MM.1S (cell line): ENCODE measurements around the gene NEGR1.

Source experiments
- DNase-seq: peaks from one replicate; pipeline ENCODE4 v3.0.0-alpha.2; 2015
- H2AFZ ChIP-seq: fragments of 300-600 bp; sonication (generic); 2 replicates; pipeline ENCODE4 v1.6.0; 2016; ENCODE audit warnings: antibody characterized with exemption, low read length
- H3F3A ChIP-seq: fragments of 300-600 bp; sonication (generic); 2 replicates; pipeline ENCODE4 v1.6.1; 2016; ENCODE audit warnings: mild to moderate bottlenecking, antibody characterized with exemption, low read length, moderate library complexity, mixed read lengths; ENCODE audit not compliant: insufficient read depth
- H3K27ac ChIP-seq: fragments of 300-600 bp; sonication (generic); 2 replicates; pipeline ENCODE4 v1.5.1; 2016; ENCODE audit warnings: mild to moderate bottlenecking, low read length
- H3K27me3 ChIP-seq: fragments of 300-600 bp; sonication (generic); replicated peaks from 2 replicates; pipeline ENCODE4 v1.6.0; 2016; ENCODE audit warnings: low read length; ENCODE audit not compliant: insufficient read depth
- H3K36me3 ChIP-seq: fragments of 300-600 bp; sonication (generic); replicated peaks from 2 replicates; pipeline ENCODE4 v1.6.1; 2016; ENCODE audit warnings: mild to moderate bottlenecking, low read length, mixed read lengths; ENCODE audit not compliant: insufficient read depth
- H3K4me1 ChIP-seq: fragments of 300-600 bp; sonication (generic); 2 replicates; pipeline ENCODE4 v1.6.1; 2016; ENCODE audit warnings: low read length, mixed read lengths
- H3K4me2 ChIP-seq: fragments of 300-600 bp; sonication (generic); 2 replicates; pipeline ENCODE4 v1.6.0; 2016; ENCODE audit warnings: low read depth, low read length
- H3K4me3 ChIP-seq: fragments of 300-600 bp; sonication (generic); 2 replicates; pipeline ENCODE4 v1.5.1; 2016; ENCODE audit warnings: low read length, mixed read lengths
- H3K79me2 ChIP-seq: fragments of 300-600 bp; sonication (generic); 2 replicates; pipeline ENCODE4 v1.6.1; 2016; ENCODE audit warnings: mixed run types, low read length, mixed read lengths
- H3K9ac ChIP-seq: fragments of 300-600 bp; sonication (generic); 2 replicates; pipeline ENCODE4 v1.6.1; 2016; ENCODE audit warnings: low read length, mixed read lengths
- H3K9me2 ChIP-seq: fragments of 300-600 bp; sonication (generic); replicated peaks from 2 replicates; pipeline ENCODE4 v1.6.1; 2016; ENCODE audit warnings: mild to moderate bottlenecking, low read length, mixed read lengths; ENCODE audit not compliant: insufficient read depth
- H3K9me3 ChIP-seq: fragments of 300-600 bp; sonication (generic); replicated peaks from 2 replicates; pipeline ENCODE4 v1.6.1; 2016; ENCODE audit warnings: mild to moderate bottlenecking, low read length, mixed read lengths; ENCODE audit not compliant: insufficient read depth
- H4K20me1 ChIP-seq: fragments of 300-600 bp; sonication (generic); 2 replicates; pipeline ENCODE4 v1.6.1; 2016; ENCODE audit warnings: mild to moderate bottlenecking, low read length, moderate library complexity, mixed read lengths; ENCODE audit not compliant: insufficient read depth
- CTCF ChIP-seq: fragments of 300-600 bp; sonication (generic); IDR thresholded peaks from 2 replicates; pipeline ENCODE4 v1.5.1; 2016; ENCODE audit warnings: antibody characterized with exemption, low read length, mixed read lengths
- EZH2 ChIP-seq: fragments of 300-600 bp; sonication (generic); optimal IDR thresholded peaks from 2 replicates; pipeline ENCODE3; 2017; ENCODE audit warnings: low read depth, mild to moderate bottlenecking, antibody characterized with exemption, low read length, mixed read lengths
- EZH2phosphoT487 ChIP-seq: fragments of 300-600 bp; sonication (generic); IDR thresholded peaks from 2 replicates; pipeline ENCODE4 v1.6.1; 2018; ENCODE audit warnings: antibody characterized with exemption, low read length

NEGR1 gene

GRCh38 chr1:71582673-71583072 is 699.7 kb downstream of the NEGR1 start:
- Histone ChIP-seq H3K4me2 (no peak overlapping the region), H3K27me3 (no peaks in the 10 kb centered on the region), H3F3A (no peaks in the 10 kb centered on the region), H3K9me2 (no peaks in the 10 kb centered on the region), H3K27ac (no peak overlapping the region), H3K9me3 (no peaks in the 10 kb centered on the region), H3K4me3 (no peak overlapping the region), H3K36me3 (no peaks in the 10 kb centered on the region), H3K9ac (no peak overlapping the region), H2AFZ (no peak overlapping the region), H3K4me1 (peaks cover 12% of the 10 kb centered on the region), H4K20me1 (no peaks in the 10 kb centered on the region), H3K79me2 (no peaks in the 10 kb centered on the region)
- no peak for TF ChIP-seq CTCF
- TF ChIP-seq EZH2: no peak
- TF ChIP-seq EZH2phosphoT487: no peak
- DNase-seq: no peak

- TF ChIP-seq CTCF: no peak
- no peak for TF ChIP-seq EZH2
- TF ChIP-seq EZH2phosphoT487: no peak
Measured at GRCh38 chr1:71577451-71578131, 704.7 kb downstream of the NEGR1 start.

GRCh38 chr1:71572038-71572437 is 710.3 kb downstream of the NEGR1 start:
- no peaks in the 10 kb centered on the region for H3K36me3 ChIP-seq
- H3K27me3 ChIP-seq: no peaks in the 10 kb centered on the region
- H3K27ac ChIP-seq: no peak overlapping the region
- no peak overlapping the region for H3K4me2 ChIP-seq
- no peak overlapping the region for H3K4me3 ChIP-seq
- TF ChIP-seq EZH2phosphoT487 (no peak), EZH2 (no peak), CTCF (no peak)
- no peaks in the 10 kb centered on the region for H3F3A ChIP-seq
- no peak overlapping the region for H3K9ac ChIP-seq
- H3K9me3 ChIP-seq: no peaks in the 10 kb centered on the region
- H3K9me2 ChIP-seq: no peaks in the 10 kb centered on the region
- no peaks in the 10 kb centered on the region for H3K4me1 ChIP-seq
- H2AFZ ChIP-seq: no peak overlapping the region
- no peaks in the 10 kb centered on the region for H3K79me2 ChIP-seq
- H4K20me1 ChIP-seq: no peaks in the 10 kb centered on the region
- no peak for DNase-seq

More at GRCh38 chr1:71577451-71578131, 704.7 kb downstream of the NEGR1 start:
- Histone ChIP-seq H2AFZ (no peak overlapping the region), H3K79me2 (no peaks in the 10 kb centered on the region), H3K9me3 (no peaks in the 10 kb centered on the region), H4K20me1 (no peaks in the 10 kb centered on the region), H3K9ac (no peak overlapping the region), H3K4me1 (no peaks in the 10 kb centered on the region), H3K27me3 (no peaks in the 10 kb centered on the region), H3K4me3 (no peak overlapping the region), H3F3A (no peaks in the 10 kb centered on the region), H3K4me2 (no peak overlapping the region), H3K36me3 (no peaks in the 10 kb centered on the region), H3K27ac (no peak overlapping the region), H3K9me2 (no peaks in the 10 kb centered on the region)
- no peak for DNase-seq
